Thoracic aorta (tissue), 2 donors: ENCODE data around the gene OSBP. TPM values are rescaled to one million over a fixed set of nuclear protein-coding genes. Genes with fewer than 3 reads are reported as not detected.

Experiments used
- ATAC-seq: fragments of 150-250 bp; one replicate; pipeline ENCODE4 v1.8.0; 2017; ENCODE audit warnings: low read depth; ENCODE audit not compliant: insufficient number of reproducible peaks, low FRiP score
- DNase-seq: peaks from one replicate; pipeline ENCODE4 v3.0.0-alpha.2; 2020; ENCODE audit warnings: low spot score
- H3K27ac ChIP-seq, 2 donors: fragments of 200-600 bp; sonication (generic); 1 replicate in 1 of 2; 2 replicates in 1 of 2; pipeline ENCODE4 v1.5.1; 2016; ENCODE audit warnings: mild to moderate bottlenecking in 2 of 2, moderate library complexity in 2 of 2
- H3K27me3 ChIP-seq: fragments of 200-600 bp; sonication (generic); replicated peaks from 2 replicates; pipeline ENCODE4 v1.6.0; 2016; ENCODE audit warnings: mild to moderate bottlenecking; ENCODE audit not compliant: insufficient read depth
- H3K36me3 ChIP-seq: fragments of 200-600 bp; sonication (generic); one replicate; pipeline ENCODE4 v1.5.1; 2016
- H3K4me1 ChIP-seq, 2 donors: fragments of 200-600 bp; sonication (generic); 1 replicate in 1 of 2; 2 replicates in 1 of 2; pipeline versions ENCODE4 v1.5.1 to v1.6.0; 2016; ENCODE audit warnings: low read depth in 2 of 2, mild to moderate bottlenecking in 1 of 2; ENCODE audit not compliant: control insufficient read depth in 1 of 2
- H3K4me3 ChIP-seq: fragments of 200-600 bp; sonication (generic); 2 replicates; pipeline ENCODE4 v1.5.1; 2016; ENCODE audit warnings: mild to moderate bottlenecking
- H3K9me3 ChIP-seq: fragments of 200-600 bp; sonication (generic); 2 replicates; pipeline ENCODE4 v1.5.1; 2016
- total RNA-seq, 2 donors: library from RNA; depleted of rRNA; stranded (reverse); fragments of >200 nt; gene quantifications; one replicate each; pipeline versions ENCODE4 v1.1.0 to v1.2.3, GENCODE V29; 2016
- TF ChIP-seq, protein P1 (sequence below): fragments of 200-600 bp; sonication (generic); IDR thresholded peaks from one replicate; pipeline ENCODE4 v1.5.1; 2019; ENCODE audit warnings: antibody characterized with exemption

OSBP gene, protein sequence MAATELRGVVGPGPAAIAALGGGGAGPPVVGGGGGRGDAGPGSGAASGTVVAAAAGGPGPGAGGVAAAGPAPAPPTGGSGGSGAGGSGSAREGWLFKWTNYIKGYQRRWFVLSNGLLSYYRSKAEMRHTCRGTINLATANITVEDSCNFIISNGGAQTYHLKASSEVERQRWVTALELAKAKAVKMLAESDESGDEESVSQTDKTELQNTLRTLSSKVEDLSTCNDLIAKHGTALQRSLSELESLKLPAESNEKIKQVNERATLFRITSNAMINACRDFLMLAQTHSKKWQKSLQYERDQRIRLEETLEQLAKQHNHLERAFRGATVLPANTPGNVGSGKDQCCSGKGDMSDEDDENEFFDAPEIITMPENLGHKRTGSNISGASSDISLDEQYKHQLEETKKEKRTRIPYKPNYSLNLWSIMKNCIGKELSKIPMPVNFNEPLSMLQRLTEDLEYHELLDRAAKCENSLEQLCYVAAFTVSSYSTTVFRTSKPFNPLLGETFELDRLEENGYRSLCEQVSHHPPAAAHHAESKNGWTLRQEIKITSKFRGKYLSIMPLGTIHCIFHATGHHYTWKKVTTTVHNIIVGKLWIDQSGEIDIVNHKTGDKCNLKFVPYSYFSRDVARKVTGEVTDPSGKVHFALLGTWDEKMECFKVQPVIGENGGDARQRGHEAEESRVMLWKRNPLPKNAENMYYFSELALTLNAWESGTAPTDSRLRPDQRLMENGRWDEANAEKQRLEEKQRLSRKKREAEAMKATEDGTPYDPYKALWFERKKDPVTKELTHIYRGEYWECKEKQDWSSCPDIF
- 10 to 100 TPM; 38.4 to 41.8 TPM for total RNA-seq

DNA sequence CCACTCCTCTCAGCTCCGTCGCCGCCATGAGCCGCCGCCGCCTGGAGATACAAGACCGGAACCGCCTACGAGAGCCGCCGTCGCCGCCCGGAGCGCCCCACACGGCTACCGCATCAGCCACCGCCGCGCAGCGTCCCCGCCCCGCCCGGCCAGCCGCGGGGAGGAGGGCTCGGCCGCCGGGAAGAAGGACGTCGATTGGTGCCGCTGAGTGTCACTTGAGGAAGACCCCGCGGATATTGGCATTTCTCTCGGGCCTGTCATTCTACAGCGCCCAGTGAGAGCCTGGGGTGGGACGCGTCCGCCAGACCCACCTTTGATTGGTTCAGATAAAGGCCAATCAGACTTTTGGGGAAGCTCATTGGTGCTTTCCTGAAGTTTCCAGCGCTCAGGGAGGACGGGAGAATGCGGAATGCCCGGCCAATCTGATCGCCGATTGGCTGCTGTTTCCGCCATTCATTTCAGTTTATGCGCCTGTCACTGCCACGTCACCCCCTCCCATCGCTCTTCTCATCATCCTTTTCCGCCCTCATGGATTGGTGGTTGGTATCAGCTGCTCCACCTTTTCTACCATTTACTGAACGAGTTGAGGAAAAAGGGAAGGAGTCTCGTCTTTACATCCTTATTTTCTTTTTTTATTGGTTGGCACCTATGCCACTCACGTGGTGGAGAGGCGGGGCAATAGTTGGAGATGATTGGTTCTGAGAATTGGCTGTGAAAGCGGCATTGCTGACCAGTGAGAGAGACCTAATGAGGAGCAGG is at the start of gene OSBP:
TSS of gene OSBP (minus strand) at position 138 of the 759 bp plus-strand sequence. CDS start at position 28, 110 bp downstream.
- peak; percentile 99 for ATAC-seq
- no peaks in the 10 kb centered on the region for H3K36me3 ChIP-seq
- H3K27ac ChIP-seq, result peak within 1 kb of the TSS; percentile 93

DNA sequence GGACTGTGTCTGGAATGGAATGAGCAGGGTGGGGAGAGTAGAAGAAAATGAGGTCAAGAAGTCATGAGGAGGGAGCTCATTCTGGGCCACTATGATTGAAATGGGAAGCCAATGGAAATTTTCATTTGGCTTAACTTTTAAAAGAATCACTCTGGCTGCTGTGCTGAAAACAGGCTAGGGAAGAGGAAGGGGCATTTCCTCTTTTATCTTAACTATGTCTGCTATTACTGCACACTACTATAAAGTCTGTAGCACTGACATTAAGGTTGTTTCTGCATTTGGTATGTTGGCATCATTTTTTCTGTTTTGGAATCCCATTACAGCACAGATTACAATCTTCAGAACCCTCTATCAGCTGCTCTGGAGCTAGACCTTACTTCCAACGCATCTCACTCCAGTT is 45.0 kb upstream of the OSBP start:
- DNase-seq, result no peak
- Histone ChIP-seq H3K4me3 (no peak overlapping the region), H3K36me3 (peaks cover 58% of the 10 kb centered on the region), H3K27ac (peak overlapping the region in 1 of 2 donors; percentile 25), H3K4me1 (peaks cover 13 to 15% of the 10 kb centered on the region in 2 donors), H3K27me3 (no peaks in the 10 kb centered on the region), H3K9me3 (no peaks in the 10 kb centered on the region)
- TF ChIP-seq, protein P1, sequence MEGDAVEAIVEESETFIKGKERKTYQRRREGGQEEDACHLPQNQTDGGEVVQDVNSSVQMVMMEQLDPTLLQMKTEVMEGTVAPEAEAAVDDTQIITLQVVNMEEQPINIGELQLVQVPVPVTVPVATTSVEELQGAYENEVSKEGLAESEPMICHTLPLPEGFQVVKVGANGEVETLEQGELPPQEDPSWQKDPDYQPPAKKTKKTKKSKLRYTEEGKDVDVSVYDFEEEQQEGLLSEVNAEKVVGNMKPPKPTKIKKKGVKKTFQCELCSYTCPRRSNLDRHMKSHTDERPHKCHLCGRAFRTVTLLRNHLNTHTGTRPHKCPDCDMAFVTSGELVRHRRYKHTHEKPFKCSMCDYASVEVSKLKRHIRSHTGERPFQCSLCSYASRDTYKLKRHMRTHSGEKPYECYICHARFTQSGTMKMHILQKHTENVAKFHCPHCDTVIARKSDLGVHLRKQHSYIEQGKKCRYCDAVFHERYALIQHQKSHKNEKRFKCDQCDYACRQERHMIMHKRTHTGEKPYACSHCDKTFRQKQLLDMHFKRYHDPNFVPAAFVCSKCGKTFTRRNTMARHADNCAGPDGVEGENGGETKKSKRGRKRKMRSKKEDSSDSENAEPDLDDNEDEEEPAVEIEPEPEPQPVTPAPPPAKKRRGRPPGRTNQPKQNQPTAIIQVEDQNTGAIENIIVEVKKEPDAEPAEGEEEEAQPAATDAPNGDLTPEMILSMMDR, result no peak
- ATAC-seq, result no peak

More for the DNA sequence above, at the start of gene OSBP:
- H3K4me3 ChIP-seq, result peak within 1 kb of the TSS; percentile 95
- DNase-seq, result peak; percentile 99
- TF ChIP-seq, protein P1, result peak; percentile 4
- H3K4me1 ChIP-seq, result peaks cover 28 to 43% of the 10 kb centered on the region in 2 donors
- H3K27me3 ChIP-seq, result no peaks in the 10 kb centered on the region
- no peaks in the 10 kb centered on the region for H3K9me3 ChIP-seq

DNA sequence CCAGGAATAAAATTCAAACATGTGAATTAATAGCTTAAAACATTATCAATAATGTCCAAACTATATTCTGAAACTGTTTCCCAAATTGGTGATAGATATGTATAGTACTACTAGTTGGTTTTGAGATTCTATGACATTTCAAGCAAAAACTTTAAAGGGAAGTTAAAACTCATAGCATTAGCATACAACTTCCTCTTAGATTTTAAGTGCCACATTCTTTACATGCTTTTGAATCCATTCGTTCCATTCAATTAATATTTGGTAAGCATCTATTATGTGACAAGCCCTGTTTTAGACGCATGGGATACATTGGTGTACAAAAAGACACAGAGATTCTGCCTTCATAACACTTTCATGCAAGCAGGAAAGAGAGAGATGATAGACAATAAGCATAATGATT is 44.4 kb upstream of the OSBP start:
- H3K4me1 ChIP-seq, result peaks cover 13 to 15% of the 10 kb centered on the region in 2 donors
- TF ChIP-seq, protein P1, result no peak
- H3K4me3 ChIP-seq, result no peak overlapping the region
- DNase-seq, result no peak
- no peaks in the 10 kb centered on the region for H3K27me3 ChIP-seq
- H3K36me3 ChIP-seq, result peaks cover 58% of the 10 kb centered on the region
- H3K27ac ChIP-seq, result no peak overlapping the region
- ATAC-seq, result no peak
- no peaks in the 10 kb centered on the region for H3K9me3 ChIP-seq

DNA sequence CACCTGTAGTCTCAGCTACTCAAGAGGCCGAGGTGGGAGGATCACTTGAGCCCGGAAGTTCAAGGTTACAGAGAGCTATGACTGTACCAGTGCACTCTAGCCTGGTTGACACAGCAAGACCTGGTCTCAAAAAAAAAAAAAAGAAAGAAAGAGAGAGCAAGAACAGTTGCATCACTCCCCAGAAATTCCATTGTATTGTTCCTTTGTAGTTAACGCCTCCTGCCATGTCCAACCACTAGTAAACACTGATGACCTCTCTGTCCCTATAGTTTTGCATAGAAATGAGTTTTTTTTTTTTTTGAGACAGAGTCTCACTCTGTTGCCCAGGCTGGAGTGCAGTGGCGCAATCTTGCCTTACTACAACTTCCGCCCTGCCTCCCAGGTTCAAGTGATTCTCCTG is 42.5 kb upstream of the OSBP start:
- Histone ChIP-seq H3K4me1 (peaks cover 10 to 15% of the 10 kb centered on the region in 2 donors), H3K27ac (no peak overlapping the region), H3K4me3 (no peak overlapping the region), H3K36me3 (peaks cover 52% of the 10 kb centered on the region), H3K9me3 (no peaks in the 10 kb centered on the region), H3K27me3 (no peaks in the 10 kb centered on the region)
- DNase-seq (no peak), ATAC-seq (no peak)
- TF ChIP-seq, protein P1, result no peak
